CD14-positive monocyte (primary cell): ENCODE results near the gene MRPL49. TPM values are rescaled to one million over a fixed set of nuclear protein-coding genes. Genes with fewer than 3 reads are reported as not detected.

Experiments used
- DNase-seq, 3 donors: peaks; one replicate each; pipeline ENCODE4 v3.0.0-alpha.2; 2011 to 2022
- H2AFZ ChIP-seq: 2 replicates; pipeline ENCODE4 v1.6.0; 2012; ENCODE audit warnings: mild to moderate bottlenecking, low read depth, low read length, inconsistent platforms; ENCODE audit not compliant: insufficient read depth, poor library complexity, severe bottlenecking
- H3K27ac ChIP-seq, 2 donors: 1 replicate in 1 of 2; 2 replicates in 1 of 2; pipeline ENCODE4 v1.5.1; 2012 to 2013; ENCODE audit warnings: low read length in 2 of 2, control low read depth in 1 of 2, inconsistent platforms in 1 of 2, low read depth in 1 of 2, mild to moderate bottlenecking in 1 of 2
- H3K27me3 ChIP-seq, 2 donors: one replicate each; pipeline versions ENCODE4 v1.6.0 to v1.6.1; 2011 to 2013; ENCODE audit warnings: low read length in 2 of 2; ENCODE audit not compliant: control insufficient read depth in 2 of 2, insufficient read depth in 2 of 2
- H3K36me3 ChIP-seq, 2 donors: replicated peaks in 1 of 2; 1 replicate in 1 of 2; 2 replicates in 1 of 2; pipeline versions ENCODE4 v1.5.1 to v1.6.1; 2012 to 2013; ENCODE audit warnings: low read length in 2 of 2, control low read depth in 1 of 2, inconsistent platforms in 1 of 2, mild to moderate bottlenecking in 1 of 2; ENCODE audit not compliant: insufficient read depth in 2 of 2, control insufficient read depth in 1 of 2
- H3K4me1 ChIP-seq, 2 donors: 1 replicate in 1 of 2; 2 replicates in 1 of 2; pipeline versions ENCODE4 v1.5.1 to v1.6.1; 2012 to 2013; ENCODE audit warnings: low read length in 2 of 2, control low read depth in 1 of 2, inconsistent platforms in 1 of 2, mild to moderate bottlenecking in 1 of 2, moderate library complexity in 1 of 2; ENCODE audit not compliant: insufficient read depth in 2 of 2, control insufficient read depth in 1 of 2
- H3K4me2 ChIP-seq: replicated peaks from 2 replicates; pipeline ENCODE3; 2012; ENCODE audit warnings: low read length, moderate library complexity, mild to moderate bottlenecking; ENCODE audit not compliant: poor library complexity, severe bottlenecking; ENCODE audit errors: extremely low read depth
- H3K4me3 ChIP-seq, 3 experiments: fragments of 200-600 bp in 1 of 3; sonication (generic) in 1 of 3; replicated peaks in 1 of 3; 1 replicate in 2 of 3; 2 replicates in 1 of 3; pipeline ENCODE4 v1.5.1; 2011 to 2013; ENCODE audit warnings: low read length in 3 of 3, mild to moderate bottlenecking in 3 of 3, control low read depth in 2 of 3, low read depth in 2 of 3, inconsistent platforms in 1 of 3, moderate library complexity in 1 of 3
- H3K79me2 ChIP-seq: 2 replicates; pipeline ENCODE4 v1.6.0; 2012; ENCODE audit warnings: mild to moderate bottlenecking, control low read depth, inconsistent platforms, low read length, moderate library complexity; ENCODE audit not compliant: insufficient read depth
- H3K9ac ChIP-seq: 2 replicates; pipeline ENCODE4 v1.6.0; 2017; ENCODE audit warnings: low read length, mild to moderate bottlenecking; ENCODE audit not compliant: insufficient read depth, poor library complexity, severe bottlenecking
- H3K9me3 ChIP-seq, 2 donors: replicated peaks in 1 of 2; 1 replicate in 1 of 2; 2 replicates in 1 of 2; pipeline versions ENCODE4 v1.5.1 to v1.6.1; 2012 to 2013; ENCODE audit warnings: low read length in 2 of 2, control low read depth in 1 of 2; ENCODE audit not compliant: control insufficient read depth in 1 of 2, insufficient read depth in 1 of 2
- H4K20me1 ChIP-seq: 2 replicates; pipeline ENCODE4 v1.6.0; 2012; ENCODE audit warnings: mild to moderate bottlenecking, low read length, control low read depth, moderate library complexity; ENCODE audit not compliant: insufficient read depth
- H3K27ac Mint-ChIP-seq, 7 donors: one replicate each; pipeline ENCODE4 v1.8.0; 2020; ENCODE audit warnings: mild to moderate bottlenecking in 7 of 7, mixed read lengths in 7 of 7, moderate library complexity in 6 of 7, inconsistent platforms in 2 of 7
- H3K27me3 Mint-ChIP-seq, 3 donors: one replicate each; pipeline ENCODE4 v1.8.0; 2021 to 2022; ENCODE audit warnings: low read depth in 3 of 3, mild to moderate bottlenecking in 3 of 3, mixed read lengths in 3 of 3, moderate library complexity in 3 of 3, inconsistent platforms in 1 of 3
- H3K36me3 Mint-ChIP-seq, 2 donors: one replicate each; pipeline ENCODE4 v1.8.0; 2020; ENCODE audit warnings: mixed read lengths in 2 of 2, inconsistent platforms in 1 of 2, mild to moderate bottlenecking in 1 of 2
- H3K4me1 Mint-ChIP-seq: one replicate; pipeline ENCODE4 v1.8.0; 2020; ENCODE audit warnings: mild to moderate bottlenecking, mixed read lengths
- H3K4me3 Mint-ChIP-seq, 2 donors: one replicate each; pipeline ENCODE4 v1.8.0; 2020; ENCODE audit warnings: mild to moderate bottlenecking in 2 of 2, mixed read lengths in 2 of 2, moderate library complexity in 1 of 2
- H3K9me3 Mint-ChIP-seq, 7 donors: one replicate each; pipeline ENCODE4 v1.8.0; 2020 to 2022; ENCODE audit warnings: mixed read lengths in 7 of 7, mild to moderate bottlenecking in 6 of 7, moderate library complexity in 6 of 7, inconsistent platforms in 2 of 7
- WGBS: methylation state at CpG from one replicate; pipeline ENCODE4 v1.1.5; 2013; ENCODE audit warnings: missing lambda C conversion rate; ENCODE audit not compliant: insufficient coverage; 5-methylcytosine and 5-hydroxymethylcytosine counted together
- intact Hi-C, 2 donors: fragments of 100-400 bp; cut with micrococcal nuclease; formaldehyde crosslinking; loops; one replicate each; pipeline versions ENCODE4 v1.15.0 to v1.15.1; 2023
- polyA minus RNA-seq: library from RNA; depleted of rRNA, polyadenylated mRNA; stranded (reverse); fragments of >200 nt; gene quantifications from 2 replicates; pipeline ENCODE4 v1.2.3, GENCODE V29; 2012
- polyA plus RNA-seq, 3 donors: library from polyadenylated mRNA; depleted of rRNA in 1 of 3; unstranded in 2 of 3; stranded (reverse) in 1 of 3; fragments of 300-500 nt in 2 of 3; fragments of >200 nt in 1 of 3; fragmentation: Illumina TruSeq in 2 of 3; gene quantifications; 1 replicate in 2 of 3; 2 replicates in 1 of 3; pipeline ENCODE4 v1.2.3, GENCODE V29; 2012 to 2021
- total RNA-seq, 12 experiments: library from RNA in 1 of 12; stranded (reverse) in 1 of 12; fragments of 120-200 nt in 1 of 12; gene quantifications; one replicate each; pipeline ENCODE4 v1.2.4 and lab custom pipeline; 2013 to 2026; ENCODE audit warnings: mixed read lengths in 6 of 12, inconsistent platforms in 1 of 12
- TF ChIP-seq, protein P1 (sequence below): fragments of 200-600 bp; IDR thresholded peaks from one replicate; pipeline ENCODE4 v1.8.0; 2022; ENCODE audit warnings: antibody characterized with exemption, mild to moderate bottlenecking

The MRPL49 gene
- total RNA-seq (2013), result 26.9 TPM
- 10 to 100 TPM; 19.8 to 33.9 (median 32.7) TPM for polyA plus RNA-seq
- polyA minus RNA-seq, result 19.3 and 31.7 TPM in 2 replicates
- total RNA-seq (lab: John Stamatoyannopoulos, UW), result 5.5 to 36.5 (median 11.5) reads per million in 11 experiments

DNA sequence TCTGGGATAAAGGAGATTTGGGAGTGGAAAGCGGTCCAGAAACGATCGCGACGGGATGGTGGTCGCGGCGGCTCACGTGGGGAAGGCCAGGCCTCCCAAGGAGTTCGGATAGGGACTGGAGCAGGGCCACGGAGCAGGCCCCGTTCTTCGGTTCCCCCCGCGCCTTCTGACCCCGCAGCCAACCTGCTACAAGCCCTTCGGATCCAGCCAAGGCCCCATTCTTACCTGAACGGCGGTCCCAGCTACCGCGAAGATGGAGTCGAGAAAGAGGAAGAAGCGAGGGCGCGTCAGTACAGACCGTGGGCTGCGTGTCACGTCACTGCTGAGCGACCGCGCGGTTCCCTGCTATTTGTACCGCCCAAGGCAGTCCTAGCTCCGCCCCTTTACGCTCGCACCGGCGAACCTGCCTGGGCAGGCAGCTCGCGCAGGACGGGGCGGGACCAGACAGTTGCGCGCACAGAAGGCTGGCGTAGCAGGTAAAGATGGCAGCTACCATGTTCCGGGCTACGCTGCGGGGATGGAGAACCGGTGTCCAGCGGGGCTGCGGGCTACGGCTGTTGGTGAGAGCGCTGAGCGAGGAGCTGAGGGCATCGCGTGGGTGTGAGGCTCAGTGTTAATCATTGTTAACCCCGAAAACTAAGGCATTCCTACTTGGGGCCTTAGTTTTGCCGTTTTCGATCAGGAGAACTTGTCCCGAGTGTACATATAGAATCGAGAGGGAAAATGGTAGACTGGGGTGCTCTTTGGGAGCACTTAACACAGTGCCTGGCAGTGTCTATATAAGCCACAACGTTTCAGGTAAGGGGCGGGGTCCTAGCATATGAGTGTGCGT, at the start of gene MRPL49, which contains the start of gene FAU:
TSS of gene MRPL49 (plus strand) at position 457 of the 832 bp plus-strand sequence. CDS start at position 483, 26 bp downstream.
TSS of gene FAU (minus strand) at position 270 of the 832 bp plus-strand sequence. CDS start 321 bp downstream, outside the sequence.
- Histone ChIP-seq H3K4me3 (peak within 1 kb of the TSS; percentile 72 to 93 (median 91)), H3K4me2 (peak within 1 kb of the TSS; percentile 89), H3K27me3 (no peaks in the 10 kb centered on the region), H3K4me1 (peaks cover 18 to 34% of the 10 kb centered on the region in 2 donors), H2AFZ (peak within 1 kb of the TSS; percentile 92), H3K36me3 (peaks cover 53 to 62% of the 10 kb centered on the region in 2 donors), H3K9me3 (no peaks in the 10 kb centered on the region), H3K9ac (peak within 1 kb of the TSS; percentile 98), H3K79me2 (peaks cover 58% of the 10 kb centered on the region), H3K27ac (peak within 1 kb of the TSS; percentile 87 to 99), H4K20me1 (peaks cover 14% of the 10 kb centered on the region)
- Mint-ChIP-seq H3K36me3 (peaks cover 59 to 69% of the 10 kb centered on the region in 2 donors), H3K27me3 (no peaks in the 10 kb centered on the region), H3K4me3 (peak within 1 kb of the TSS; percentile 96 to 98), H3K4me1 (peaks cover 17% of the 10 kb centered on the region), H3K27ac (peak within 1 kb of the TSS; percentile 99 to 100 (median 99)), H3K9me3 (no peaks in the 10 kb centered on the region)
- DNase-seq, result peak; percentile 98 to 99 (median 99)
- intact Hi-C loops, result loop anchor here (2.0 to 5.0 kb wide), 2 partner anchors 37 to 205 kb away; partner anchors contain the start of genes CDCA5 (in 2 of the 2), ZFPL1 (in 2 of the 2) and ATG2A (in 1 of the 2)
- WGBS, result under 1% methylated on average over 56 of the region's 64 CpGs
- TF ChIP-seq, protein P1, sequence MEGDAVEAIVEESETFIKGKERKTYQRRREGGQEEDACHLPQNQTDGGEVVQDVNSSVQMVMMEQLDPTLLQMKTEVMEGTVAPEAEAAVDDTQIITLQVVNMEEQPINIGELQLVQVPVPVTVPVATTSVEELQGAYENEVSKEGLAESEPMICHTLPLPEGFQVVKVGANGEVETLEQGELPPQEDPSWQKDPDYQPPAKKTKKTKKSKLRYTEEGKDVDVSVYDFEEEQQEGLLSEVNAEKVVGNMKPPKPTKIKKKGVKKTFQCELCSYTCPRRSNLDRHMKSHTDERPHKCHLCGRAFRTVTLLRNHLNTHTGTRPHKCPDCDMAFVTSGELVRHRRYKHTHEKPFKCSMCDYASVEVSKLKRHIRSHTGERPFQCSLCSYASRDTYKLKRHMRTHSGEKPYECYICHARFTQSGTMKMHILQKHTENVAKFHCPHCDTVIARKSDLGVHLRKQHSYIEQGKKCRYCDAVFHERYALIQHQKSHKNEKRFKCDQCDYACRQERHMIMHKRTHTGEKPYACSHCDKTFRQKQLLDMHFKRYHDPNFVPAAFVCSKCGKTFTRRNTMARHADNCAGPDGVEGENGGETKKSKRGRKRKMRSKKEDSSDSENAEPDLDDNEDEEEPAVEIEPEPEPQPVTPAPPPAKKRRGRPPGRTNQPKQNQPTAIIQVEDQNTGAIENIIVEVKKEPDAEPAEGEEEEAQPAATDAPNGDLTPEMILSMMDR, result no peak

- Histone ChIP-seq H3K4me1 (no peaks in the 10 kb centered on the region), H3K36me3 (peaks cover 3 to 15% of the 10 kb centered on the region in 2 donors), H3K27ac (no peak overlapping the region), H2AFZ (no peak overlapping the region), H3K4me2 (no peak overlapping the region), H3K9me3 (no peaks in the 10 kb centered on the region), H3K9ac (no peak overlapping the region), H4K20me1 (no peaks in the 10 kb centered on the region), H3K27me3 (no peaks in the 10 kb centered on the region), H3K79me2 (peaks cover 5% of the 10 kb centered on the region), H3K4me3 (no peak overlapping the region)
- Mint-ChIP-seq H3K27me3 (peaks cover 0 to 2% (median 2%) of the 10 kb centered on the region in 3 donors), H3K27ac (no peak overlapping the region), H3K9me3 (no peaks in the 10 kb centered on the region), H3K36me3 (peaks cover 5 to 19% of the 10 kb centered on the region in 2 donors), H3K4me1 (no peaks in the 10 kb centered on the region), H3K4me3 (no peak overlapping the region)
- TF ChIP-seq, protein P1, result no peak
- no peak for DNase-seq
- 100% methylated on average over 1 of the region's 1 CpG for WGBS
- intact Hi-C loops, result no loop called here
Observed at GRCh38 chr11:65072631-65072966, 49.5 kb upstream of the MRPL49 start.
